Right lobe of liver (tissue), 4 donors: ENCODE data around the gene AKAP13.

Experiments
- CTCF ChIP-seq, 4 donors: fragments of 200-600 bp in 3 of 4; fragments of 450-650 bp in 1 of 4; IDR thresholded peaks; one replicate each; pipeline versions ENCODE4 v1.5.1 to v1.8.0; 2016 to 2022; ENCODE audit warnings: antibody characterized with exemption in 4 of 4, mild to moderate bottlenecking in 2 of 4
- POLR2A ChIP-seq: fragments of 450-650 bp; IDR thresholded peaks from one replicate; pipeline ENCODE4 v1.6.1; 2017; ENCODE audit warnings: antibody characterized with exemption, mild to moderate bottlenecking
- donor health status: DM: no; HTN: no; CAD: no.
- donor health status: DM: no; HTN: no; CAD: no.
- donor health status: DM: no; HTN: yes; CAD: no.

GRCh38 chr15:85761635-85762034, 381.2 kb downstream of the AKAP13 start:
- TF ChIP-seq CTCF (IDR thresholded peaks at IDR 0.05) (no peak), POLR2A (no peak)
